Smooth muscle cell (in vitro differentiated cells): ENCODE results near the gene TENM3. TPM values are rescaled to one million over a fixed set of nuclear protein-coding genes. Genes with fewer than 3 reads are reported as not detected.
A peak's percentile ranks its signal among the peaks of the same experiment; 100 is the strongest.

ENCODE experiments used
- DNase-seq: peaks from one replicate; lab custom pipeline; 2025; ENCODE audit not compliant: unreplicated experiment; lab: John Stamatoyannopoulos, UW
- H2AFZ ChIP-seq: fragments of 200-600 bp; sonication (generic); 2 replicates; pipeline ENCODE4 v1.6.0; 2016; ENCODE audit warnings: antibody characterized with exemption, low read depth, mild to moderate bottlenecking
- H3F3A ChIP-seq: fragments of 200-600 bp; sonication (generic); 2 replicates; pipeline ENCODE4 v1.6.0; 2017; ENCODE audit warnings: antibody characterized with exemption, low read depth
- H3K27ac ChIP-seq: fragments of 200-600 bp; sonication (generic); 2 replicates; pipeline ENCODE4 v1.5.1; 2016; ENCODE audit warnings: low read depth, mild to moderate bottlenecking
- H3K27me3 ChIP-seq: fragments of 200-600 bp; sonication (generic); 2 replicates; pipeline ENCODE4 v1.6.1; 2016; ENCODE audit warnings: low read depth, mild to moderate bottlenecking
- H3K36me3 ChIP-seq: fragments of 200-600 bp; sonication (generic); 2 replicates; pipeline ENCODE4 v1.5.1; 2016; ENCODE audit warnings: low read depth
- H3K4me1 ChIP-seq: fragments of 200-600 bp; sonication (generic); 2 replicates; pipeline ENCODE4 v1.5.1; 2016; ENCODE audit warnings: low read depth
- H3K4me2 ChIP-seq: fragments of 200-600 bp; sonication (generic); 2 replicates; pipeline ENCODE4 v1.6.0; 2016; ENCODE audit warnings: mild to moderate bottlenecking
- H3K4me3 ChIP-seq: fragments of 200-600 bp; sonication (generic); 2 replicates; pipeline ENCODE4 v1.5.1; 2016; ENCODE audit warnings: mild to moderate bottlenecking
- H3K79me2 ChIP-seq: fragments of 200-600 bp; sonication (generic); 2 replicates; pipeline ENCODE4 v1.6.0; 2016; ENCODE audit warnings: low read depth, mild to moderate bottlenecking
- H3K9ac ChIP-seq: fragments of 200-600 bp; sonication (generic); 2 replicates; pipeline ENCODE4 v1.6.0; 2016; ENCODE audit warnings: low read depth
- H3K9me3 ChIP-seq: fragments of 200-600 bp; sonication (generic); replicated peaks from 2 replicates; pipeline ENCODE4 v1.5.1; 2016; ENCODE audit warnings: low read depth
- H4K20me1 ChIP-seq: fragments of 200-600 bp; sonication (generic); 2 replicates; pipeline ENCODE4 v1.6.0; 2016; ENCODE audit warnings: low read depth
- WGBS: methylation state at CpG from one replicate; pipeline ENCODE4 v1.1.7; 2016; ENCODE audit warnings: low lambda C conversion rate; 5-methylcytosine and 5-hydroxymethylcytosine counted together
- polyA plus RNA-seq: library from polyadenylated mRNA; unstranded; fragments of >200 nt; fragmentation: Nextera tagmentation; extraction: Ambion mirVana; gene quantifications from 2 replicates; pipeline ENCODE4 v1.2.1, GENCODE V29; 2016
- total RNA-seq: library from RNA; depleted of rRNA; stranded (reverse); fragments of >200 nt; gene quantifications from 2 replicates; pipeline ENCODE4 v1.2.3, GENCODE V29; 2014
- TF ChIP-seq, protein P1 (sequence below): fragments of 200-600 bp; sonication (generic); IDR thresholded peaks from 2 replicates; pipeline ENCODE4 v1.5.1; 2017; ENCODE audit warnings: borderline replicate concordance, mild to moderate bottlenecking, antibody characterized with exemption; ENCODE audit not compliant: insufficient read depth, poor library complexity, severe bottlenecking

Gene TENM3
- total and polyA plus RNA-seq, 2 experiments from 2014 or later: 46.9 to 295 TPM

GRCh38 chr4:182766857-182767250 lies 523.7 kb downstream of the TENM3 start:
- Histone ChIP-seq H3K4me3 (no peak overlapping the region), H3K36me3 (no peaks in the 10 kb centered on the region), H3K27ac (no peak overlapping the region), H3K4me2 (no peak overlapping the region), H2AFZ (no peak overlapping the region), H3K79me2 (peaks cover 7% of the 10 kb centered on the region), H3K27me3 (no peaks in the 10 kb centered on the region), H3K9me3 (no peaks in the 10 kb centered on the region), H3F3A (no peaks in the 10 kb centered on the region), H4K20me1 (peaks cover 31% of the 10 kb centered on the region), H3K4me1 (peaks cover 11% of the 10 kb centered on the region), H3K9ac (no peak overlapping the region)
- WGBS: 98% methylated on average over 5 of the region's 5 CpGs
- no peak for DNase-seq
- TF ChIP-seq, protein P1, sequence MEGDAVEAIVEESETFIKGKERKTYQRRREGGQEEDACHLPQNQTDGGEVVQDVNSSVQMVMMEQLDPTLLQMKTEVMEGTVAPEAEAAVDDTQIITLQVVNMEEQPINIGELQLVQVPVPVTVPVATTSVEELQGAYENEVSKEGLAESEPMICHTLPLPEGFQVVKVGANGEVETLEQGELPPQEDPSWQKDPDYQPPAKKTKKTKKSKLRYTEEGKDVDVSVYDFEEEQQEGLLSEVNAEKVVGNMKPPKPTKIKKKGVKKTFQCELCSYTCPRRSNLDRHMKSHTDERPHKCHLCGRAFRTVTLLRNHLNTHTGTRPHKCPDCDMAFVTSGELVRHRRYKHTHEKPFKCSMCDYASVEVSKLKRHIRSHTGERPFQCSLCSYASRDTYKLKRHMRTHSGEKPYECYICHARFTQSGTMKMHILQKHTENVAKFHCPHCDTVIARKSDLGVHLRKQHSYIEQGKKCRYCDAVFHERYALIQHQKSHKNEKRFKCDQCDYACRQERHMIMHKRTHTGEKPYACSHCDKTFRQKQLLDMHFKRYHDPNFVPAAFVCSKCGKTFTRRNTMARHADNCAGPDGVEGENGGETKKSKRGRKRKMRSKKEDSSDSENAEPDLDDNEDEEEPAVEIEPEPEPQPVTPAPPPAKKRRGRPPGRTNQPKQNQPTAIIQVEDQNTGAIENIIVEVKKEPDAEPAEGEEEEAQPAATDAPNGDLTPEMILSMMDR: no peak

GRCh38 chr4:182768838-182769237 lies 525.6 kb downstream of the TENM3 start:
- Histone ChIP-seq H3K36me3 (peaks cover 7% of the 10 kb centered on the region), H3K79me2 (peaks cover 3% of the 10 kb centered on the region), H3K27me3 (no peaks in the 10 kb centered on the region), H3K9me3 (no peaks in the 10 kb centered on the region), H3K4me1 (peaks cover 11% of the 10 kb centered on the region), H3K4me2 (no peak overlapping the region), H4K20me1 (peaks cover 22% of the 10 kb centered on the region), H3F3A (no peaks in the 10 kb centered on the region), H3K9ac (no peak overlapping the region), H2AFZ (no peak overlapping the region), H3K4me3 (no peak overlapping the region), H3K27ac (peak overlapping the region; percentile 10)
- TF ChIP-seq, protein P1: no peak
- no peak for DNase-seq
- WGBS: 71% methylated on average over 4 of the region's 4 CpGs

DNA sequence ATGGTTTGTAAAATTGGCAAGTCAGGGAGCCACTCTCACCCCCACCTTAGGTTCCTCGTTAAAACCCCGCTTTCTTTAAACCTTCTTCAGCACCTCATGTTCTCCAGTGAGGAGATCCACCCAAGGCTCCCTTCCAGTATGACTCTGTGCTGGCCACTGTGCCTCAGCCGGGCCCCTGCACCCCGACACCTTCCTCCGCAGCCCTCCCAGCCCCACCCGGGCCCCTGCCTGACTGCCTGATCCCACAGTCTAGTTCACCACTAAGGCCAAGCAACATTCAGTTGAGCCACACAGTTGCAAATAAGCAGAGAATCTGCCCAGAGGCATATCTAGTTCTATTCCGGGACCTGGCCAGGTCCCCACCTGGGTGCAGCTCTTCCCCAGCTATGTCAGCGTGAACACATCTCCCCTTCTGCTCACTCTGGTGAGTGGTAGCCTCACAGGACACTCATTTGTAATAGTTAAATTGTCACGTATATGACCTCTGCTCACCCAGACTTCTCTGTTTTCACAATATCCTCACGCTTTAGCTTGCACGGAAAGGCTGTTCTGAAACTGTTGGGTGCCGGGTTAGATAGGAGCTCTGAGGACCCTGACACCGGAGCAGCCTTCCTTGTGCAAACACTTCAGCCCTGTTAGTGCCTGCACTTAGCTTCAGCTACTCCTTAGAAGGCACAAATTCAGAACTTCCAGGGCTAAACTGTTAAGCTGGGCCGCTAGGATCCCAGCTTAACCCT lies 527.2 kb downstream of the TENM3 start:
- Histone ChIP-seq H3K4me1 (peaks cover 11% of the 10 kb centered on the region), H3K9ac (no peak overlapping the region), H3K79me2 (peaks cover 3% of the 10 kb centered on the region), H3F3A (no peaks in the 10 kb centered on the region), H2AFZ (no peak overlapping the region), H3K4me3 (no peak overlapping the region), H3K9me3 (no peaks in the 10 kb centered on the region), H3K4me2 (no peak overlapping the region), H4K20me1 (peaks cover 14% of the 10 kb centered on the region), H3K27ac (no peak overlapping the region), H3K36me3 (peaks cover 15% of the 10 kb centered on the region), H3K27me3 (no peaks in the 10 kb centered on the region)
- DNase-seq: no peak
- WGBS: 90% methylated on average over 14 of the region's 14 CpGs
- TF ChIP-seq, protein P1: no peak
